GM20000 (cell line): ENCODE data around the gene NLRP3.
"Not testable (repeated sequence)": the region's sequence is repeated elsewhere in the genome, so short reads cannot be mapped to it uniquely, and the experiment has no call there.

Experiments
- DNase-seq: peaks from one replicate; pipeline ENCODE4 v3.0.0; 2012; ENCODE audit warnings: low spot score
- CTCF ChIP-seq: IDR thresholded peaks from 2 replicates; pipeline ENCODE4 v1.5.1; 2012; ENCODE audit warnings: mild to moderate bottlenecking, control low read depth; ENCODE audit errors: extremely low read depth, missing control alignments

Gene NLRP3

GRCh38 chr1:247475793-247476192, 59.8 kb downstream of the NLRP3 start:
- no peak for TF ChIP-seq CTCF
- no peak for DNase-seq

GRCh38 chr1:247476328-247477058, 60.5 kb downstream of the NLRP3 start:
- not testable (repeated sequence) for DNase-seq

- TF ChIP-seq CTCF, result no peak
- no peak for DNase-seq
Measured at GRCh38 chr1:247482747-247483146, 66.8 kb downstream of the NLRP3 start.

- DNase-seq, result peak; percentile 63
- peak; percentile 36 for TF ChIP-seq CTCF
Measured at GRCh38 chr1:247487057-247487456, 71.1 kb downstream of the NLRP3 start.

GRCh38 chr1:247491328-247491727, 75.4 kb downstream of the NLRP3 start:
- DNase-seq, result no peak
- no peak for TF ChIP-seq CTCF

GRCh38 chr1:247493106-247493505, 77.1 kb downstream of the NLRP3 start:
- no peak for TF ChIP-seq CTCF
- no peak for DNase-seq

GRCh38 chr1:247494767-247495166, 78.8 kb downstream of the NLRP3 start:
- no peak for DNase-seq
- TF ChIP-seq CTCF, result no peak
